Inferior parietal cortex (tissue), 1 donor: ENCODE data around the gene DCLRE1C.
"Not testable (repeated sequence)": the region's sequence is repeated elsewhere in the genome, so short reads cannot be mapped to it uniquely, and the experiment has no call there.

ENCODE experiments used
- DNase-seq: peaks from one replicate; pipeline ENCODE4 v3.0.0-alpha.2; 2016; ENCODE audit errors: extremely low spot score

The DCLRE1C gene

DNA sequence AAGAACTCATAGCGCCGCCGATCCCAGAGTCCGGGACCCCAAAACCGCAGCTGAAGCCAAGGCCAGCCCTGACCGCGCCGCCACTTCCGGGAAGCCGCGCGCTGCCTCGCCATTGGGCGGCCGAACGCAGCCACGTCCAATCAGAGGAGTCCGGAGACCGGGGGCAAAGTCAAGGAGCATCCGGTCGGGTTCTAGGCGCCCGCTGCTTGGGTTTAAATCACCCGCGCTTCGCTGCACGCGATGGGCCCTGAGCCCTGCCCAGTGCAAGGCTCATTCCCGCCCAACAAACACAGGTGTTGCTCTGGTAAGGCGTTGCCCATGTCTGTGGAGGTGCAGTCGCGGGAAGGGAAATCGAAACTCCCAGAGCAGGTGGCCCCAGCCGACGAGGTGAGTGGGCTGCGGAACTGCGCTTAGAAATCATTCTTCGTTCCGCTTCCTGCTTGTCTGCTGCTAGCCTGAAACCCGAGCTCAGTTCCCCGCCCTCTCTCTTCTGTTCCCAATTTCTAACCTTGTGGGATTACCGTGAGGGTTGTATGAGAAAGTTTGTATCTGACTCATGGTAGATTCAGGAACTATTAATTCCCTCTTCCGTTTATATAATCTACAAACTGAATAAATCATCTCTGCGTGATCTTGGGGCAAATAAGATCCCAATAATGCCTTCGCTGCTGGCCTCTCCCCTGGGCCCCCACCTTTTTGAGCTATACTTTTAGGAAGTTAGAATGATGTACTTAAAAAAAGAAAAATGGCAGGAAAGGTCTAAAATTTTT lies at the start of gene DCLRE1C:
Gene DCLRE1C, minus strand, starts transcription at position 96 of the 770 bp plus-strand sequence. Its CDS starts 86 bp downstream, at position 10.
- peak; percentile 90 for DNase-seq

DNA sequence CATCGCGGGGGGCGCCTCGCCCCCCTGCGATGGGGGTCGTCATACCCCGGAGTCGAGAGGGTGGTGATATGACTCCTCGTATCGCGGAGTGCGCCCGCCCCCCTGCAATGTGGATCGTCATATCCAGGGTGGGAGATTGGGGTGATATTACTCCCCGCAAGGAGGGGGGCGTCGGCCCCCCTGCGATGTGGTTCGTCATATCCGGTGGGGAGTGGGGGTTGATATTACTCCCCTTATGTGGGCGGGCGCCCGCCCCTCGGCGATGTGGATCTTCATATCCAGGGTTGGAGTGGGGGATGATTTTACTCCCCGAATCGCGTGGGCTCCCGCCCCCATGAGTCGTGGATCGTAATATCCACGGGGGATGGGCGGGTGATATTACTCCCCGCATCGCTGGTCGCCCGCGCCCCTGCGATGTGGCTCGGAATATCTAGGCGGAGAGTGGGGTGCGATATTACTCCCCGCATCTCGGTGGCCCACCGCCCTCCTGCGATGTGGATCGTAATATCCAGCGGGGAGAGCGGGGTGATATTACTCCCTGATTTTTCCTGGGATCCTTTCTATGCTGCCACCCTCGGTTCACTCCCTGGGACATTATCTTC lies 42.2 kb upstream of the DCLRE1C start:
- no peak for DNase-seq

DNA sequence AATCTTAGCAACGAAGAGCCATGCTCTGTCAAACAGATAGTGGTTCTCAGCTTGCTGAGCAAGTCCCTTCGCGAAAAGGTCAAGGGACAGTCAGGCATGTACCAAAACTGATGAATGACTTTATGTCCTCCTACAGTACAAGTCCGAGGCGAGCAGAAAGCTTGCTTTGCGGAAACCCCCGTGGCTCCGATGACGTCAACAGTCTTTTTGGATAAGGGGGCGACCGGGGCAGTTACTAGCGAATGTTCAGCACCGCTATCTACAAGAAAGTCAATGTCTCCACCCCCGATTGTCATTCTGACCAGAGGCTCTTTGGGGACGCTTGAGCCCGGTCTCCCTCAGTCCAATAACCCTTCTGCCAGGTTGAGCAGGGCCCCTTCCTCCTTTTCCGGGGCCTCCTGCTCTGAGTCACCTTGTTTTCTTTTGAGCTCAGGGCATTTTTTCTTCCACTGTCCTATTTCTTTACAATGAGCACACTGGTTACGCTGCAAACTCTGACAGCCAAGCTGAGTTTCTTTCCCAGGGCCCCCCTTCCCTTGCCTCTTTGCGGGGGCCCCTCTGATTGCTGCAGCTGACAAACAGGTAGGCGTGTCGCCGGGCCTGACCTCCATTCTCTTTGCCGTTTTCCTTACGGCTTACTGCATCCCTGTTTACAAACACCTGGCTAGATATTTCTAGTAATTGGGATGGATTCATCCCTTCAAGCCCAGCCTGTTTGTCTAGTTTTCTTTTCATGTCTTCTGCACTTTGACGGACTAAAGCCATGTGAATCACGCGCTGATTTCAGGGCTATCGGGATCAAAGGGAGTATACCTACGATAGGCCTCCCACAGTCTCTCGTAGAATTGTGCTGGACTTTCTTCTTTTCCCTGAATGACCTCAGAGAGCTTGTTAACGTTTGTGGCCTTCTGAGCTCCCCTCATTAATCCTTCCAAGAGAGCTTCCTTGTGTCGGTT lies 39.9 kb upstream of the DCLRE1C start:
- not testable (repeated sequence) for DNase-seq

DNA sequence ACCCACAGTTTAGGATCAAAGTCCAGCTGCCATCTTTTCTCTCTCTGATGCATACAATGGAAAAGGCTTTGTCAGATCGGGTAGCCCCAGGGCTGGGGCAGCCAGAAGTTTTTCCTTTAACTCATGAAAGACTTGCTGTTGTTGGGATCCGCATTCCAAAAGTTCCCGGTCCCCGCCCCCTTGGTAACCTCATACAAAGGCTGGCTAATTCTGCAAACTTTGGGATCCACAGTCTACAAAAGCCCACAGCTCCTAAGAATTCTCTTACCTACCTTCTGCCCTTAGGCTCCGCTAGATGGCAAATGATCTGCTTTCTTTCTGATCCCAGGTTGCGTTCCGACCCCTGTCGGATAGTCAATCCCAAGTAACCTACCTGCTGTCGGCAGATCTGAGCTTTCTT lies 38.4 kb upstream of the DCLRE1C start:
- not testable (repeated sequence) for DNase-seq

DNA sequence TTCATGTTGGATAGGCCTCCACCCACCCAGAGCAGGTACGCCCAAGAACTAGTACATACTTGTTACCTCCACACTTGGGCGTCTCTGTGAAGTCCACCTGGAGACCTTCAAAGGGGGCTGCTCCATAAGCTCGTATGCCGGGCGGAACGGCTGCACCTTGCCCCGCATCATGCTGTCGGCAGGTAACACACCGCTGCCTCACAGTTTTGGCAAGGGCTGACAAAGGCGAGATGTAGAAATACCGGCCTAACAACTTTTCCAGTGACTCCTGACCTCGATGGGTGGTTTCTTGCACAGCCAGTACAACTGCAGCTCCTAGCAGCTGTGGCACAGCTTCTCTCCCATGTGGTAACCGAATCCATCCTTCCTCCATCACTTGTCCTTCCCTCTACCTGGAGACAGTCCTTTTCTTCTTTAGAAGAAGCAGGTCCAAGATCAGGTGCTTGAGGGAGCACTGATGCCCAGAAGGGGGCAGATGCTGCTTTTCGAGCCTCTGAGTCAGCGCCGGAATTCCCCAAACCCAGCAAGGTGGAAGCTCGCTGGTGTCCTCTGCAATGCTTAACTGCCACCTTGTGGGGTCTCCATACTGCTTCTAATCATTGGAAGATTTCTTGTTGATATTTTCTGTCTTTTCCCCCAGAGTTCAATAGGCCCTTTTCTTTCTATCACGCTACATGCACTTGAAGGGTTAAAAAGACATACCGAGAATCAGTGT lies 37.3 kb upstream of the DCLRE1C start:
- DNase-seq = not testable (repeated sequence)

DNA sequence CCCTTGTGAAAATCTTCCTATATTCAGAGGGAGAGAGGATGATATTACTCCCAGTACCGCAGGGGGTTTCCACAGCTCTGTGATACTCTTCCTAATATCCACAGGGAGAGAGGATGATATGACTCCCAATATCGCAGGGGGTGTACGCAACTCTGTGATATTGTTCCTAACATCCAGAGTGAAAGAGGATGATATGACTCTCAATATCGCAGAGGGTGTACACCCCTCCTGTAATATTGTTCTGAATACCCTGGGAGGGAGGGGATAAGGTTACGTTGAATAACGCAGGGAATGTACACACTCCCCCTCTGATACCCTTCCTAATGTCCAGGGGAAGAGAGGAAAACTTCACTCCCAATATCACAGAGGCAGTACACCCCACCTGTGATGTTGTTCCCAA lies 35.7 kb upstream of the DCLRE1C start:
- DNase-seq = not testable (repeated sequence)

DNA sequence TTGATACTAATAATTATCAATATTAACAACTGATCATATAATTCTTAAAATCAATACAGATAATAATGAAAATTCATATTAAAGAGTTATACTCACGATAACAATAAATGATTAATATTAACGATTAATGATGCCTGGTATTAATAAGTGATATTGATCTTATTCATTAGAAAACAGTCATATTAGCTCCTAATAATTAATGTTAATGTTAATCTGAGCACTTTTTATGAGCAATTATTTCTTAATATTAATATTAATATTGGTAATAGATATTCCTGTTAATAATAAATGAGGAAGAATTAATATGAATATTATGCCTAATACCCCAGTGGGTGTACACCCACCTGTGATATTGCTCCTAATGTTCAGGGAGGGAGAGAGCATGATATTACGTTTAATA lies 28.8 kb upstream of the DCLRE1C start:
- no peak for DNase-seq

DNA sequence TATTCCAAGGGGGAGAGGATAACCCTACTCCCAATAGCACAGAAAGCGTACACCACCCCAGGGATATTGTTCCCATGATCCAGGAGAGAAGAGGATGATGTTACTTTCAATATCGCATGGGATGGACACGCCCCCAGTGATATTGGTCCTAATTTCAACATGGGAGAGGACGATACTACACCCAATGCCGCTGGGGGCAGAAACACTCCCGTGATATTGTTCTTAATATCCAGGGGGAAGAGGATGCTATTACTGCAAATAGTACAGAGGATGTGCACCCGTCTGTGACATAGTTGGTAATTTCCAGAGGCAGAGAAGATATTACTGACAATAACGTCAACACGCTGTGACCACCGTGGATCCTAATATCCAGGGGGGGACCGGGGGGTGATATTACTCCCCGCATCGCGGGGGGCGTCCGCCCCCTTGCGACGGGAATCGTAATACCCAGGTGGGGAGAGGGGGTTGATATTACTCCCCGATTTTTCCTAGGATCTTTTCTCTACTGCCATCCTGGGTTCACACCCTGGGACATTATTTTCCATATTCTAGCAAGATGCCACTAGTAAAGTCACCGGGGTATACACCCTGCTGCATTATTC lies 21.9 kb upstream of the DCLRE1C start:
- no peak for DNase-seq

DNA sequence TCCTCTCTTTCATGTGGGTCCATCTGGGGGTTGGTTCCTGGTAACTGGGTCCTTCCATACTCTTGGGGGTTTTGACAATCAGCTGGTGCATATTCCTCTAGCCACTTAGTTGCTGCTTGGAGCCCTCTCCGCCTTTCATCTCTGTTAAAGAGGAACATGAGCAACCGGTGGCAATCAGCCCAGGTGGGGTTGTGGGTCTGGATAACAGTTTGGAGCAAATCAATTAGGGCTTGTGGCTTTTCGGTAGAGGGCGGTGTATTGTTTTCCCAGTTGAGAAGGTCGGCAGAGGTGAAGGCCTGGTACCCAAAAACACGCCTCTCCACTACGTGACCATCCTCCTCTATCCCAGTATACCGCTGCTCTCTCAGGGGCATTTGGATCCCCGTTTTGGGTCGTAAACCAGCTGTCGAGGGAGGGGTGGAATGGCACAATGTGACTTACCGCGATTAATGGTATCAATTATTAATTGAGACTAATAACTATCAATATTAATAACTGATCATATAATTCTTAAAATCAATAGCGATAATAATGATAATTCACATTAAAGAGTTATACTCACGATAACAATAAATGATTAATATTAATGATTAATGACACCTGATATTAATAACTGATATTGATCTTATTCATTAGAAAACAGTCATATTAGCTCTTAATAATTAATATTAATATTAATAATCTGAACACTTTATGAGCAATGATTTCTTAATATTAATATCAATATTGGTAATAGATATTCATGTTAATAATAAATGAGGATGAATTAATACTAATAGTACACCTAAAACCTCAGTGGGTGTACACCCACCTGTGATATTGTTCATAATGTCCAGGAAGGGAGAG lies 20.5 kb upstream of the DCLRE1C start:
- DNase-seq = not testable (repeated sequence)

DNA sequence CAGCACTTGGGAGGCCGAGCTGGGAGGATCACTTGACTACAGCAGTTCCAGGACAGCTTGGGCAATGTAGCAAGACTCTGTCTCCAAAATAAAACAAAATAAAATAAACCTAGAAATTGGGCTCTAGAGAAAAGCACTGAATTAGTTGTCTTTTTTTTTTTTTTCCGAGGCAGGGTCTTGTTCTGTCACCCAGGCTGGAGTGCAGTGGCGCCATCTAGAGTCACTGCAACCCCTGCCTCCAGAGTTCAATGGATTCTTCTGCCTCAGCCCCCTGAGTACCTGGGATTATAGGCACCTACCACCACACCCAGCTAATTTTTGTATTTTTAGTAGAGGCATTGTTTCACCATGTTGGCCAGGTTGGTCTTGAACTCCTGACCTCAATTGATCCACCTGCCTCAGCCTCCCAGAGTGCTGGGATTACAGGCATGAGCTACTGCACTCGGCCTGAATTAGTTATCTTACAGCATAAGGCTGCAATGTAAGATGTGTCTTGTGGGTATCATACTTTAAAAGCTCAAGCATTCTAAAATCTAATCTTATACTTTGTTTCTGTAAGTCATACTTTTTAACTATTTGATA lies 18.1 kb upstream of the DCLRE1C start:
- DNase-seq = no peak

DNA sequence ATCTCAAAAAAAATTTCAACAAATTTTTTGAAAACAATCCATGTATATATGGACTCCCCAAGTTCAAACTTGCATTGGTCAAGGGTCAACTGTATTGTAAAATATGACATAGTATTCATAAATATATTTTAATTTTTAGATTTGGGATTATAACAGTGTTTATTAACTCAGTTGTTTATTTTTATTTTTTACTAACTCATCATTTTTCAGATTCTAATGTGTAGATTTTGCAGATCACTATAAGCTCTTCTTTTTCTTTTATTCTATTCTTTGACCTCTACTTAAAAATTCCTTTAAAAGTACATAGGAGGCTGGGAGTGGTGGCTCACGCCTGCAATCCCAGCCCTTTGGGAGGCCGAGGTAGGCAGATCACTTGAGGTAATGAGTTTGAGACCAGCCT lies 14.0 kb upstream of the DCLRE1C start:
- DNase-seq = no peak

DNA sequence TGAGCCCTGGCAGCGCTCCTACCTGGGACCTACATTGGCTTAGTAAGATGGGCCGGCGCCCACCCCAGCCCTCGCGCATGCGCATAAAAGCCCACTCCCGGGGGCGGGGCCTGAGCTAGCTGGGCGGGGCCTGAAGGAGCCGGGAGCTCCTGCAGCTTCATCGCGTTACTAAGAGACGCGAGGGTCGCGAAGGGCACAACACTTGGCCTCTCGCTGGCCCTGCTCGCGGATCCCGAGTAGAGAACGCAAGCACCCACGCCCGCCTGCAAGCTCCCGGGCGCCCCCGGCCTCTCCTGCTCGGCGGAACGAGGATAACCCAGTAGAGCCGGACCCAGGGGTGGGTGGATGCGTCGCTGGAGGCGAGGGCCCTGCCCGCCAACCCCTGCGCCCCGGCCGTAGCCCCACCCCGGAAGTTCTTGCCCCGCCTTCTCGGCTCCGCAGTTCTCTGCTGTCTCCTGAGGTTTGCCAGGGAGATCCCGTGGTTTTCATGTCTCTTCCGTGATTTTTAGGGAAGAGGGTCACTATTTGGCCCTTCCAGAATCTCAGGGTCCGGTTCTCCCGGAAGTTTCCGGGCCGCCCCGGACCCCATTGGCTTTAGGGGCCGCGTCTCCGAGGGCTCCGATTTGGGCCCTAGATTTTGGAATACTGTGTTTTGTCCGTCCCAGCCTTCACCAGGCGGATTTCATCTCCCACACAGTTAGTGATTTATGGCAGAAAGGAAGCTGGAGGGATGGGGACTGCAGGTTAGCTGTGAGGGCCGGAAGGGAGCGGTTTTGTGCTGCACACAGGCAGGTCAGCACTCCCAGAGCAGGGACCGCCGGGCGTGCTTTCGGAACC lies 5.5 kb upstream of the DCLRE1C start, which contains the start of gene MEIG1:
Gene MEIG1, plus strand, starts transcription at position 168 of the 837 bp plus-strand sequence. CDS start 7,081 bp downstream, outside the sequence.
- peak; percentile 94 for DNase-seq

DNA sequence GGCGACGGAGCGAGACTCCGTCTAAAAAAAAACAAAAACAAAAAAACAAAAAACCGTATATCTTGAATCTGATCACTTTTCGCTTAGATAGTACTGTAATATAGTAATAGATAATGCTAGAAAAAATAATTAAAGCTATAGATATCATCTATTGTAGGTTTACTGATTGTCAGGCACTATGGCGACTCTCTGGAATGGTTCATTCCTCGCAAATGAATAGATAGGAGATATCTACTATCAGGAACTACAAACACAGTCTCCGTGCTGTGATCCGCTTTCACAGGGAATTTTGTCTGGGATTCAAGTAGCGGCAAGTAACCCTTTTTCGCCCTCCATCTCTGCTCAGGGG lies 5.0 kb upstream of the DCLRE1C start:
- DNase-seq = no peak

DNA sequence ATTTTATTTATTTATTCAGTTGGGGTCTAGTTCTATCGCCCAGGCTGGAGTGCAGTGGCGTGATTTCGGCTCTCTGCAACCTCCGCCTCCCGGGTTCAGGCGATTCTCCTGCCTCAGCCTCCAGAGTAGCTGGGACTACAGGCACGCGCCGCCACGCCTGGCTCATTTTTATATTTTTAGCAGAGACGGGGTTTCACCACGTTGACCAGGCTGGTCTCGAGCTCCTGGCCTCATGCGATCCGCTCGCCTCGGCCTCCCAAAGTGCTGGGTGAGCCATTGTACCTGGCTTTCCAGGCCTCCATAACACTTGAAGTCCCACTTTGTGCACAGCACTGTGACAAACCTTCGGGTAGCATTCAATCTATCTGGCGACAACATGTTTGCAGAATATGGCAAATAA lies 1.0 kb upstream of the DCLRE1C start:
- DNase-seq = no peak

DNA sequence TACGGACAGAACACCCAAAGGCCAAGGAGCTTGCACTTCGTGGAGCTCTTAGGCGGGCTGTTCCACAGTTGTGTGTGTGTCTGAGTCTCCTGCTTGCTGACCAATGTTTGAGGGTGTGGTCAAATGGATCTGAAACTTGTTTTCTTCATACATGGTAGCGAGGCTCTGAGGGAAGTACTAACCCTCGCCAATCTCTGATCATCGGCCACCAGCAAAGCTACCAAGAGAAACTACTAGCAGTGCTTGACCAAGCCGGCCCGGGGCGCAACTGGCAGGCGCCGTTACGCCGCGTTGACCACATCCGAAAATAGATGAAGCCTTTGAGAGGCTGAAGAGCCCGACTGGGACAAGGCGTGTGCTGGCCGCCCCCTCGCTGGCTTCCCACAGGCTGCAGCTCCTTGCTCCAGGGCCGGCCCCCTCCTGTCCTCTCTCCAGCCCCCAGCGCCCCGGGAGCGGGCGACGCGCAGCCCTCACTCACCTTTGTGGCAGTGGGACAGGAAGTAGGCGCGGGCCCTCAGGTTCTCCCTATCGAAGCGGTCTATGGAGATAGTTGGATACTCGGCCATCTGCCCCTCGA lies 384 bp downstream of the DCLRE1C start:
- DNase-seq = no peak

DNA sequence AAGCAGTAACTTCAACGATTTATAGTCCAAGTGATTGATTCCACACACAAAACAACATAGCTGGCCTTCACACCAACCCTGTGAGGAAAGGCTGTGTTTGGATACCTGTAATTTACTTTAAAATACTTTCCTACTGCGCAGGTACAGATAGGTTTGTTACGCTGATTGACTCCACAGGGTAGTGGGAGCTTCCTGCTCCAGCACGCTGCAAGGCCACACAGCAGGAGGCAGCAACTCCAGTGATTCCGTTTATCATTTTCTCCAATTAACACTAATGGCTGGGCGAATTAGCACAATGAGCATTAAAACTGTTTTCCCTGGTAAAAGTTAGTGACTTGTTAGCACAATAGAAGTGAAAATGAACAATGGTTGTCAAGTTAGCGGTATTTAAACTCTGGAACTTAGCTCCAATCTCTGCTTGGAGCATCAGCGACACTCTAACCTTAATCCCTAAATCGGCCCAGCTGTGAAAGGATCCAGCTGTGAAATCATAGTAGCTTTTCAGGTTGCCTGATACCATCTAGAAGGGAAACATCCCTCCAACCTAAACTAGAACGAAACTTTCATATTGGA lies 959 bp downstream of the DCLRE1C start:
- no peak for DNase-seq

DNA sequence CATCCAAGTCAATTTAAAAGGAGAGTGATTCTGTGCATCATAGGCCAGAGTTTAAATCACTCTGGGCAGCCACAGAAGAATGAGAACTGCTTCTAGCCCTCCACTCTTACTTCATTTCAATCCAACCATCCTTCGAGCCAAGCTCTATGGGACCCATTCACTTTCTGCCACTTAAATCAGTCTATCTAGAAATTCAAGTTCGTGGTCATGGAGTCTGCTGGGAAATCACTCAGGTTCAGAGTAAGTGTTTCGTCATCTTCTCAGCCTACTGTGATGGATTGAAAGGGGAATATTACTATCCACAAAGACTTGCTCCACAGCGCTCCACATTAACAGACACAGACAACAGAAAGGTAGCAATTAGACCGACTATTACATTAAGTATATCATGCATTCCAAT lies 4.6 kb downstream of the DCLRE1C start:
- DNase-seq = no peak

DNA sequence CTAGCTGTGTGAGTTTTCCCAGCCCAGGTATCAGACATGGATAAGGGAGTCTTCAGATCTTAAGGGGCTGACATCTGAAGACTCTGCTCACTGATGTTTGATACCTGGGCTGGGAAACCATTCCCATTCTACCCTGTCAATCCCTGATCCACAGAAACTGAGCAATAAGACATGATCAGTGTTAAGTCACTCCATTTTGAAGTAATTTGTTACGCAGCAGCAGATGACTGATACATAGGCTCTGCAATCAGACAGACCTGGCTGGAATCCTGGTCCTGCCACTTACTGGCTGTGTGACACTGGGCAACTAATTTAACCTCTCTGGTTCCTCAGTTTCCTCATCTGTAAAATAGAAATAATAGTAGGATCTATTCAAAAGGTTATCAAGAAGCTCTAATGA lies 6.6 kb downstream of the DCLRE1C start:
- no peak for DNase-seq
